Osteocyte (in vitro differentiated cells): ENCODE measurements around the gene HYKK. TPM values are rescaled to one million over a fixed set of nuclear protein-coding genes. Genes with fewer than 3 reads are reported as not detected.
A peak's percentile ranks its signal among the peaks of the same experiment; 100 is the strongest.

Experiments used
- DNase-seq: peaks from one replicate; pipeline ENCODE4 v3.0.0; 2021; ENCODE audit warnings: mixed read lengths; ENCODE audit not compliant: unreplicated experiment; ENCODE audit errors: extremely low spot score
- H3K27ac Mint-ChIP-seq: one replicate; pipeline ENCODE4 v1.8.0; 2021; ENCODE audit warnings: mild to moderate bottlenecking, mixed read lengths; ENCODE audit not compliant: unreplicated experiment
- H3K27me3 Mint-ChIP-seq: one replicate; pipeline ENCODE4 v1.8.0; 2021; ENCODE audit warnings: mixed read lengths; ENCODE audit not compliant: unreplicated experiment
- H3K36me3 Mint-ChIP-seq: one replicate; pipeline ENCODE4 v1.8.0; 2021; ENCODE audit warnings: mixed read lengths; ENCODE audit not compliant: unreplicated experiment
- H3K4me1 Mint-ChIP-seq: one replicate; pipeline ENCODE4 v1.8.0; 2021; ENCODE audit warnings: mixed read lengths; ENCODE audit not compliant: unreplicated experiment
- H3K4me3 Mint-ChIP-seq: one replicate; pipeline ENCODE4 v1.8.0; 2021; ENCODE audit warnings: mild to moderate bottlenecking, moderate library complexity, mixed read lengths; ENCODE audit not compliant: unreplicated experiment
- H3K9me3 Mint-ChIP-seq: one replicate; pipeline ENCODE4 v1.8.0; 2021; ENCODE audit warnings: mixed read lengths; ENCODE audit not compliant: unreplicated experiment
- CTCF ChIP-seq: fragments of 200-600 bp; sonication (generic); IDR thresholded peaks from 2 replicates; pipeline ENCODE4 v1.5.0; 2021; ENCODE audit warnings: antibody characterized with exemption, mild to moderate bottlenecking, moderate library complexity
- total RNA-seq: library from RNA; stranded (reverse); gene quantifications from 2 replicates; pipeline ENCODE4 v1.2.1, GENCODE V29; 2021

Gene HYKK
- total RNA-seq, 1 donor from 2014 or later: 3.4 TPM

- H3K27ac Mint-ChIP-seq: no peak overlapping the region
- no peaks in the 10 kb centered on the region for H3K36me3 Mint-ChIP-seq
- H3K9me3 Mint-ChIP-seq: no peaks in the 10 kb centered on the region
- H3K27me3 Mint-ChIP-seq: peaks cover 36% of the 10 kb centered on the region
- no peak for TF ChIP-seq CTCF
- no peak overlapping the region for H3K4me3 Mint-ChIP-seq
- no peak for DNase-seq
- H3K4me1 Mint-ChIP-seq: peaks cover 10% of the 10 kb centered on the region
Observed at GRCh38 chr15:78564743-78565096, 57.3 kb downstream of the HYKK start.

- H3K27me3 Mint-ChIP-seq: peaks cover 36% of the 10 kb centered on the region
- H3K27ac Mint-ChIP-seq: peak within 1 kb of the TSS; percentile 4
- H3K4me1 Mint-ChIP-seq: peaks cover 10% of the 10 kb centered on the region
- H3K9me3 Mint-ChIP-seq: no peaks in the 10 kb centered on the region
- H3K4me3 Mint-ChIP-seq: peak within 1 kb of the TSS; percentile 75
- DNase-seq: peak; percentile 95
- no peaks in the 10 kb centered on the region for H3K36me3 Mint-ChIP-seq
- no peak for TF ChIP-seq CTCF
Observed at GRCh38 chr15:78565097-78565950, 57.9 kb downstream of the HYKK start, which contains the start of gene CHRNA5. Gene CHRNA5 (plus strand): TSS chr15:78565520. CDS start chr15:78565720, 200 bp downstream.

- TF ChIP-seq CTCF: peak; percentile 35
- peak overlapping the region; percentile 4 for H3K27ac Mint-ChIP-seq
- H3K4me1 Mint-ChIP-seq: peaks cover 10% of the 10 kb centered on the region
- peak overlapping the region; percentile 75 for H3K4me3 Mint-ChIP-seq
- H3K9me3 Mint-ChIP-seq: no peaks in the 10 kb centered on the region
- peaks cover 36% of the 10 kb centered on the region for H3K27me3 Mint-ChIP-seq
- no peak for DNase-seq
- H3K36me3 Mint-ChIP-seq: no peaks in the 10 kb centered on the region
Observed at GRCh38 chr15:78565951-78566774, 58.8 kb downstream of the HYKK start.

GRCh38 chr15:78567531-78567930 is 60.2 kb downstream of the HYKK start:
- H3K4me1 Mint-ChIP-seq: peaks cover 10% of the 10 kb centered on the region
- TF ChIP-seq CTCF: no peak
- H3K36me3 Mint-ChIP-seq: no peaks in the 10 kb centered on the region
- peaks cover 27% of the 10 kb centered on the region for H3K27me3 Mint-ChIP-seq
- H3K27ac Mint-ChIP-seq: no peak overlapping the region
- no peak for DNase-seq
- H3K9me3 Mint-ChIP-seq: no peaks in the 10 kb centered on the region
- H3K4me3 Mint-ChIP-seq: no peak overlapping the region

DNA sequence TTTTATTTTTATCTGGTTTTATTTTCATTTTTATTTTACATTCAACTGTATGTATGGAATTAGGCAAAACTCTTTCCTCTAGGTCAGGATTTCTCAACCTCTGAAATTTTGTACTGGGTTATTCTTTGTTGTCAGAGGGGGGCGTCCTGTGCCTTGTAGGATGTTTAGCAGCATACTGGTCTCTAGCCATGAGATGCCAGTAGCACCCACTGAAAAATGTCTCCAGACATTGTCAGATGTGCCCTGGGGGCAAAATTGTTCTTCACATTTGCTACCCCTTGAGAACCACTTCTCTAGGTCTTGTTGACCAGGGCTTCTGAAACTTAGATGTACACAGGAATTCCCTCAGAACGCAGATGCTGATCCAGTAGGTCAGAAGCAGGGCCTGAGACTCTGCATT is 63.3 kb downstream of the HYKK start:
- H3K27me3 Mint-ChIP-seq: peaks cover 8% of the 10 kb centered on the region
- H3K36me3 Mint-ChIP-seq: no peaks in the 10 kb centered on the region
- no peaks in the 10 kb centered on the region for H3K9me3 Mint-ChIP-seq
- TF ChIP-seq CTCF: no peak
- H3K4me3 Mint-ChIP-seq: no peak overlapping the region
- H3K4me1 Mint-ChIP-seq: peaks cover 8% of the 10 kb centered on the region
- no peak overlapping the region for H3K27ac Mint-ChIP-seq
- DNase-seq: no peak
